HG03135 (cell line): ENCODE data around the gene PCBD2.
"Not testable (repeated sequence)": the region's sequence is repeated elsewhere in the genome, so short reads cannot be mapped to it uniquely, and the experiment has no call there.

Source experiments
- ATAC-seq: cut with Tn5 transposase; IDR thresholded peaks from one replicate; pipeline ENCODE4 v1.9.1; 2021; ENCODE audit warnings: mild to moderate bottlenecking, moderate library complexity; ENCODE audit not compliant: unreplicated experiment

Gene PCBD2

DNA sequence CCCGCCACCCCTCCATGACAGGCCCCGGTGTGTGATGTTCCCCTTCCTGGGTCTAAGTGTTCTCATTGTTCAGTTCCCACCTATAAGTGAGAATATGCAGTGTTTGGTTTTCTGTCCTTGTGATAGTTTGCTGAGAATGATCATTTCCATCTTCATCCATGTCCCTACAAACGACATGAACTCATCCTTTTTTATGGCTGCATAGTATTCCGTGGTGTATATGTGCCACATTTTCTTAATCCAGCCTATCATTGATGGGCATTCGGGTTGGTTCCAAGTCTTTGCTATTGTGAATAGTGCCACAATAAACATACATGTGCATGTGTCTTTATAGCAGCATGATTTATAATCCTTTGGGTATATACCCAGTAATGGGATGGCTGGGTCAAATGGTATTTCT lies 93.1 kb downstream of the PCBD2 start:
- ATAC-seq, result not testable (repeated sequence)

DNA sequence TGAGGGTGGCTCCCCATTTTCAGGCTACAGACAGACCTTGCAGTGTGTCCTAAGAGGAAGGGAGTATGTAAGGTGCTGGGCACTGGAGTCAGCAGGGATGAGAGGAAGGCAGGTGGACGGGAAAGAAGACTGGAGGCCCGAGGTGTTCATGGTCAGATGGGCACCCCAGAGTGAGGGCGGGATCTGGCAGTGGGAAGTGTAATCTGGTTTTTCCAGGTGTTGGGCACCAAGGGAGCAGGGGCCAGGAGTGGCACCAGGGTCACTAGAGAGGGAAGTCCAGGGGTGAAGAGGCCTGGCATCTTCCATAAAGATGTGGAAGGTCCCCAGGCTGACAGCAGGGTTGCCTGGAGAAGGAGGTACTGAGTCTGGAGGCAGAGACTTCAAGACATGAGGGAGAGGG lies 99.4 kb downstream of the PCBD2 start:
- no peak for ATAC-seq

DNA sequence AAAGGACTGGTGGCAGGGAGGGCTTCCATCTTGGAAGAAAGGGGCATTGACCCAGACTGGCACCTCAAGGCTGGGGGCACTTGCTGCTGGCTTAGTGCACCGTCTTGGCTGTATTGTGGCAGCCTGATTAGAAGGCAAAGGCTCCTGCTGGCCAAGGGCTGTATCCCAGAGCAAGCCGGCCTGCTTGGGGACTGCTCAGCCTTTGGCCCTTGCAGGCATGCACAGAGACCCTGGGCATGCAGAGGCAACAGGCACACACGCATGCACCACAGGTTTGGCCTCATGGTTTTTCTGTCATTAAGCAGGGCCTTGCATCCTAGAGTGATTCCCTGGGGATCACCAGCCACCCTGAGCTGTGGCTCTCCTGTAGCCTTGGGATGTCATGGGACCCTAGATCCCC lies 100.1 kb downstream of the PCBD2 start:
- no peak for ATAC-seq

DNA sequence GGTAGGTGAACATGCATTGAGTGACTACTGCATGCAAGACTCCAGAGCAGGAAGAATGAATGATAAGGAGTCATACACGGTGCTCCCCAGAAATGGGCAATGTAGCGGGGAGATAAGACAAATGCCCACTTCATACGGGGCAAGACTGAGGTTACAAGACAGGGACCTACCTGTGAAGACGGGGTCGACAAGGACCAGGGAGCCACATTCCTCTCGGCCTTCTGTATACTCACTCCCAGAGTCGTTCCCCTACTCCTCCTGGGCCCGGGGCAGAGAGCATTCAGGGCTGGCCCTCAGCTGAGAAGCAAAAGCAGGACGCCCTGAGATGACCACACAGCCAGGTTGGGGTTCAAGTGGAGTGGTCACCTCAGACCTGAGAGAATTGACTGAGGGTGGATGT lies 102.4 kb downstream of the PCBD2 start:
- ATAC-seq, result no peak

DNA sequence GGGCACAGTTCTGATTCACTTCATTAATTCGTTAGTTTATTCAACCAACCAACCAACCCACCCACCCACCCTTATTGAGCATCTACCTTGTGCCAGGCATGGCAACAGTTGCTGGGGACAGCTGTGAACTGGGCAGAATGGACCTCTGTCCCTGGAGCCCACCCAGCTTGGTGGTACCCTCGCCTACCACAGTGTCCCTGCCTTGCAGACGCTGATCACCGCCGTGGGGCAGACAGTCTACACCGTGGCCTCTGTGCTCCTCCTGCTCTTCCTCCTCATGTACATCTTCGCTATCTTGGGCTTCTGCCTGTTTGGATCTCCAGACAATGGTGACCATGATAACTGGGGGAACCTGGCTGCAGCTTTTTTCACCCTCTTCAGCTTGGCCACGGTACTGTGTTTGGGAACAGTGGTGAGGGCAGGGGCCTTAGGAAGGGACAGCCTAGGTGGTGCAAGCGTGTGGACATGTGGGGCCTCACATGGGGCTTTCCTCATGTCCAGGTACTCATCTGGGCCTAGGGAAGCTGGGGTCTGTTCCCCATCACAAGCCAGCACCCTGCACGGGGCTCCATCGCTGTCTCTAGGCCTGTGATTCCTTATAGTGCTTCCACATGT lies 102.9 kb downstream of the PCBD2 start:
- no peak for ATAC-seq

DNA sequence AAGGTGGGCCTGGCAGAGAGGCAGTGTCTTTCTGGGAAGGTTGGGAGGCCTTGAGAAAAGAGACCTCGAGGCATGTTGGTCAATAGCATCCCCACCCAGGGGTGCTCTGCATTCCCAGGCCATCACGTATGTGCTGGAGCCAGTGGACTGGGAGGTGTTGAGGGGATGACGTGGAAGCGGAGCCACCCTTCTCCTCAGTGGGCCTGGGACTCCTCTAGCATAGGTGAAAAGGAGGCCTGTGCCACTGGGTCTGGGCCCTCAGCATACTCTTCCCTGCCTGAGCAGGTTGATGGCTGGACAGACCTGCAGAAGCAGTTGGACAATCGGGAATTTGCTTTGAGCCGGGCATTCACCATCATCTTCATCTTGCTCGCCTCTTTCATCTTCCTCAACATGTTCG lies 103.6 kb downstream of the PCBD2 start:
- ATAC-seq, result no peak

DNA sequence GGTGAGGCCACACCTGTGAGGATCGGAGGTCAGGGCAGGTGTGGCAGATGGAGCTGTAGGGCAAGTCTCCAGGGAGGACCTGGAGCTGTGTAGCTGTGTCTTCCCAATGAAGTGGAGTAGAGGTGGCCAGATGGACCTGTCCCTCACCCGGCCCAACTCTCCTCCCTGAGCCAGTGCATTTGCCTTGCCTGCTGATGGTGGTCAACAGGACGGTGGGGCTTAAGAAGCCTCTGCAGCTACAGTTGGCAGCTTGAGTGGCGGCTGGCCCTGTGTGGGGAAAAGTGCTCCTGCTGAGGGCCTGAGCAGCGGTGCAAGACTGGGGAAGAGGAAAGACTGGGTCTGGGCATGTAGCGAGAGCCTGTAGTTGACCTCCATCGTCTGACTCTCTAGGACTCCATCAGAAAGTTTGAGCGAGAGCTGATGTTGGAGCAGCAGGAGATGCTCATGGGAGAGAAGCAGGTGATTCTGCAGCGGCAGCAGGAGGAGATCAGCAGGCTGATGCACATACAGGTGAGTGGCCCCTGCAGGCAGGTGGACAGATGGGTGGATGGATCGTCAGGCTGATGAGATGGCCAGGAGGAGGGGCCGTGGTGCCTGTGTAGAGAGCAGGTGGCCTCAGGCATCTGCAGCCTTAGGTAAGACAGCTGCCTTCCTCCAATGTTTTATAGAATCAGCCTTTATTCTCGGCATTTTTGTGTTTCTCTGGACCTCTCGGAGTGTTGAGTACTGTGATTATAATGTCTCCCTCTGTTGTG lies 104.2 kb downstream of the PCBD2 start:
- ATAC-seq, result no peak

DNA sequence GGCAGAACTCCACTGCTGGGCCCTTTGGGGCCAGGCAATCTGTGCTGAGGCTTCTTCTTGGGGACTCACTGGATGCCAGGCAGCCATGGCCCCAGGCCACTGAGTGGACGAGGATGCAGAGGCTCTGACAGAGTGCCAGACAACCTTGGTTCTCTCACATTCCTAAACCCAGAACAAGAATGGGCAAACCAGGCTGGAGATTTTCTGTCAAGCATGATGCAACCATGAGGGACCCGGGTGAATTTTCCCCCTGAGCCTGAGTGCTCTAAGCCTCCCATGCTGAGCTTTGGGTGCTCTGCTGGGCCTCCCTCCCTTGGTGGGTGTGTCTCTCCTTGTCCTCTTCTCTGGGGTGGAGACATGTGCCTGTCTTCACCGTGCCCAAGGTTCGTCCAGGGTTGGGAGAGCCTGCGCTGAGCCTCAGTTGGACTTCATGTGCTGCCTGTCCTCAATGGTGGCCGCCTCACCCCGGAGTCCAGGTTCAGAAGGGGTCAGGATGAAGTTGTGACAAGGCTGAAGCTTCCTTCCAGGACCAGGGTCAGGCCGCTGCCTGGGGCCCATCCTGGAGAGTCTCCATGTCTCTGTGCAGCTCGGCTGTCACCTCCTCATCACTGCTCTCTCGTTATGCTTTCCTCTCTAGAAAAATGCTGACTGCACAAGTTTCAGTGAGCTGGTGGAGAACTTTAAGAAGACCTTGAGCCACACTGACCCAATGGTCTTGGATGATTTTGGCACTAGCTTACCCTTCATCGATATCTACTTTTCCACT lies 105.0 kb downstream of the PCBD2 start:
- ATAC-seq, result no peak

DNA sequence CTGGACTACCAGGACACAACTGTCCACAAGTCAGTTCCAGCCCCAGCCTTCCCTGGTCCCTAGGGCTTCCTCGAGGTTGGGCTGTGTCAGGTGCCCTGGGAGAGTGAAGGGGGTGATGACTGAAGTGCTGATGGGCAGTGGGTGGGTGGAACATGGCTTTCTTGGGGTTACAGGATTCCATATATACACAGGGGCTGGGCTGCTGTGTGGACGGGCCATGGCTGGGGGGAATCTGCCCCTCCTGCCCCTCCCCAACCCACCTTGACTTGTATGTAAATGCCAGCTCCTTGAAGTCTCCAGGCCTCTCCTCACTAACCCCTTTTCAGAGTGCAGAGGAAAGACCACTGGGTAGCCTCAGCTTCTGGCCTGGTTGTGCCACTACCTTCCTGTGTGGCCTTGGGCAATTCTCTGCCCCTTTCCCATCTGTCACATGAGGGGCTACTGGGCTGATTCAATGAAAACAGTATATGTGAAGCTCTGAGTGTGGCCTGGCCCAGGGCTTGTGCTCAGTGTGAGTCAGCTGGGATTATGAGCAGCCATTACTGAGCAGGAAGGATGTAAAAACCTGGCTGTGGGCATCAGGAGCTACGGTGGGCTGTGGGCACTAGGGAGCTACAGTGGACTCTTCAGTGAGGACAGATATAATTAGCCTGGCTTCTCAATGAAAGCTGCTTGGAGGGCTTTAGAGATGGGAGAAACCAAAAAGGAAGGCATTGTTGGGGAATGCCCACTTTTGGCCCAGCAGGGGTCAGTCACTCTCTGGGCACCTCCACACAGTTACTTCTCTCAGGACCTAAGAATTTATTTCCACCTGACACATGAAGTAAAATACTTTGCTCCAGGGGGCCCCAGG lies 105.8 kb downstream of the PCBD2 start:
- no peak for ATAC-seq

DNA sequence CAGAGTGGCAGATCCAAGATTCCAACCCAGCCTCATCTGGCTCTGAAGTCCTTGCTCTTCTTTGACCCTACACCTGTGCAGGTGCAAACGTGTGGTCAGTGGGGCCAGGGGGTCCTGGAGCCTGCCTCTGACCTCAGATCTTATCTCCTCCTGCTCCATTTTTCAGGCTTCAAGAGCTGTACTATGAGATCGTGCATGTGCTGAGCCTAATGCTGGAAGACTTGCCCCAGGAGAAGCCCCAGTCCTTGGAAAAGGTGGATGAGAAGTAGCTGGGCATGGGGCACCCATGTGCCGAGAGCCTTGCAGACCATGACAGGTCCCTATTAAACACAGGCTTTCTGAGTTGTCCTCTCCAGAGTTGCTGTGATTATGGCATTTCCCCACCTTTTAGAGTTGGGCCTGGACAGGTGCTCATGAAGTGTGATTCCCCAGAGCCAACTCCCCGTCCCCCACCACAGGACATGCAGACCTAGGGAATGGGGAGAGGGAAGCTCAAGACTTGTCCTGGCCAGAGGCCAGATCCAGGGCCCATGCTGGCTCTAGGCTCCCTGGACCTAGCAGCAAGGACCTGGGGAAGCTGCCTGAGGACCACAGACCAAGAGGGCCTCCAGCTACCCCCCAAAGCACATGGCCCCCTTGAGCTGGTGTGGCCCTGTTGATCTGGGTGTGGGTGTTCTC lies 106.6 kb downstream of the PCBD2 start:
- ATAC-seq, result no peak

DNA sequence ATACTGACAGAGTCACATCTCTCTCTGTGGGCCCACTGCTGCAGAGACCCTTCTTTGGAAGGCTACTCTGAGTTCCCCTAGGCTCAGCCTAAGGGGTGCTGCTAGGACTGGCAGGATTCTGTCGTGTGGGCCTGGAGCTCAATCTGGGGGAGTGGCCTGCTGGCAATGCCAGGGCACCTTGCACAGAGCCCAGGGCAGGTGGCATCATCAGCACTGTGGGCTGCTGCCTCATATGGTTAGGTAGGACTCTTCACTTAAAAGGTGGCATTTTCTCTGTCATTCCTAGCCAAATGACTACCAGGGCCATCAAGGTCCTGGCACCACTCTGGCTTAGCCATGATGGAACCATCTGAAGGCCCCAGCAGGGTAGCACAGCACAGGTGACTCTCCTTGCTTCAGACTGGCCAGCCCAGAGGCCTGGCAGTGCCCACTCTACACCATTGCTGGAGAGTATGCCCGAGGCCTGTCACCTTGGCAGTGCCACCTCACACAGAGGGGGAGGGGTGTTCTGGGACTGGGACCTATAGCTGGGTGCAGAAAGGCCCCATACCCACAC lies 107.2 kb downstream of the PCBD2 start:
- ATAC-seq, result no peak
